Stimulated activated CD4-positive, alpha-beta T cell treated with anti-CD3 and anti-CD28 coated beads, TNF-alpha, amount 100 ng/mL, for 24 hours (primary cell): ENCODE data around the gene KCNMB3.

Experiments
- DNase-seq, 3 experiments: peaks; one replicate each; pipeline ENCODE4 v3.0.0-alpha.2; 2020; ENCODE audit warnings: low read depth in 3 of 3

Gene KCNMB3

DNA sequence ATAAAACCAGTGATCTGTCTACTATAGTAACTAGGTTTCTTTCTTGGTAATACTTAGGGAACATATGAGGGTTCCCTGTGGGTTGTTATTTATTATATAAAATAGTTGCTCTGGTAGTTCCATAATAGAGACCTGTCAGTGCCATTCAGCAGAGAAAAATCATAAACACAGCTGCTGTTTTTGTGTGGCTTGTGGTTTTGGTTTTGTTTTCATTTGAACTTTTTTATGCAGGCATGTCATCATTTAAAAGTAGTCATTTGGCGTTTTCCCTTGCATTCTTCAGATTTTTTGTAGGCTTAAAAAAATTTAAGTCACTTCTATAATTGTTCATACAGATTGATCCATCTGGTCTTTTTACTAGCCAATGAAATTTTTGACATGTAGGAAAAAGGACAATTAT is 54.8 kb downstream of the KCNMB3 start:
- DNase-seq, result no peak

GRCh38 chr3:179194931-179195330 is 56.0 kb downstream of the KCNMB3 start:
- no peak for DNase-seq
